NCI-H2107 (cell line): Measurements from ENCODE around the gene ZDHHC1.
"Not testable (repeated sequence)": the region's sequence is repeated elsewhere in the genome, so short reads cannot be mapped to it uniquely, and the experiment has no call there.

Source experiments
- DNase-seq: peaks from one replicate; lab custom pipeline; 2025; lab: John Stamatoyannopoulos, UW

The ZDHHC1 gene

GRCh38 chr16:67430977-67431774 lies 14.9 kb upstream of the ZDHHC1 start, which contains the start of gene HSD11B2:
Gene HSD11B2, plus strand, starts transcription at chr16:67431121. Its CDS starts 128 bp downstream, at chr16:67431249.
- DNase-seq: no peak

- no peak for DNase-seq
Measured at GRCh38 chr16:67430504-67430976, 14.3 kb upstream of the ZDHHC1 start.

GRCh38 chr16:67429799-67430503 lies 13.7 kb upstream of the ZDHHC1 start:
- no peak for DNase-seq

- no peak for DNase-seq
Measured at GRCh38 chr16:67429053-67429798, 12.9 kb upstream of the ZDHHC1 start.

GRCh38 chr16:67428146-67428731 lies 12.0 kb upstream of the ZDHHC1 start:
- DNase-seq: peak; percentile 49

- no peak for DNase-seq
Measured at GRCh38 chr16:67426950-67427349, 10.7 kb upstream of the ZDHHC1 start.

- no peak for DNase-seq
Measured at GRCh38 chr16:67426022-67426421, 9.7 kb upstream of the ZDHHC1 start.

GRCh38 chr16:67425580-67425979 lies 9.3 kb upstream of the ZDHHC1 start:
- DNase-seq: no peak

- DNase-seq: no peak
Measured at GRCh38 chr16:67425061-67425460, 8.8 kb upstream of the ZDHHC1 start.

- no peak for DNase-seq
Measured at GRCh38 chr16:67424261-67424615, 8.0 kb upstream of the ZDHHC1 start.

GRCh38 chr16:67423611-67424260 lies 7.5 kb upstream of the ZDHHC1 start:
- DNase-seq: no peak

- no peak for DNase-seq
Measured at GRCh38 chr16:67423015-67423414, 6.7 kb upstream of the ZDHHC1 start.

- no peak for DNase-seq
Measured at GRCh38 chr16:67421030-67421429, 4.8 kb upstream of the ZDHHC1 start.

- no peak for DNase-seq
Measured at GRCh38 chr16:67419931-67420330, 3.7 kb upstream of the ZDHHC1 start.

GRCh38 chr16:67419502-67419901 lies 3.2 kb upstream of the ZDHHC1 start:
- DNase-seq: no peak

- DNase-seq: no peak
Measured at GRCh38 chr16:67417333-67418061, 1.2 kb upstream of the ZDHHC1 start.

- DNase-seq: not testable (repeated sequence)
Measured at GRCh38 chr16:67415421-67415820, 856 bp downstream of the ZDHHC1 start.

GRCh38 chr16:67413978-67414911 lies 2.0 kb downstream of the ZDHHC1 start:
- no peak for DNase-seq

- DNase-seq: no peak
Measured at GRCh38 chr16:67412294-67412693, 4.0 kb downstream of the ZDHHC1 start.

GRCh38 chr16:67411339-67411738 lies 4.9 kb downstream of the ZDHHC1 start:
- DNase-seq: no peak
